Astrocyte of the spinal cord (primary cell): Measurements from ENCODE around the gene OR13C5.

ENCODE experiments used
- DNase-seq: peaks from one replicate; pipeline ENCODE4 v3.0.0; 2011; ENCODE audit warnings: low read depth, low spot score
- H3K4me3 ChIP-seq: 2 replicates; pipeline ENCODE4 v1.5.1; 2011; ENCODE audit warnings: low read depth, mild to moderate bottlenecking, low read length, moderate library complexity
- in situ Hi-C: cut with HindIII; loops from 2 replicates; pipeline ENCODE4 v1.10.0; 2017; ENCODE audit warnings: low sequenced_read_pairs
- TF ChIP-seq, protein P1 (sequence below): IDR thresholded peaks from 2 replicates; pipeline ENCODE4 v1.5.1; 2012; ENCODE audit warnings: low read depth, mild to moderate bottlenecking, low read length, inconsistent platforms

Gene OR13C5

DNA sequence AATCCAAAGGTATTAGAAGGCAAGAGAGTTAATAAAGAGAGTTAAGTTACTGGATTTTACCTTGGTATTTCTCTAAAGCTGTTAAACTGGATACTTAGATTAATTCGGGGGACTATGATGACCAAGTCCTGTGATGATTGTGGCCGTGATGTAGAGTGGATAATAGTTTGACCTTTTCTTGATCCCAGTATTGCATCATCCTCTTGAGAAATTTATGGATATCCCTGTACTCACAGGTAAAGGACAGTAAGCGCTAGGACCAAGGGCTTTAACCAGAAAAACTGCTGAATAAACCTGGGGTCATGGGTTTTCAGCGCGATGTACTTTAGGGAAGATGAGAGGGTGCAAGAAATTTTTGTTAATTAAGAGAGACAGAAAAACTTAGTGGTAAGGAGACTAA is 21.9 kb downstream of the OR13C5 start:
- TF ChIP-seq, protein P1, sequence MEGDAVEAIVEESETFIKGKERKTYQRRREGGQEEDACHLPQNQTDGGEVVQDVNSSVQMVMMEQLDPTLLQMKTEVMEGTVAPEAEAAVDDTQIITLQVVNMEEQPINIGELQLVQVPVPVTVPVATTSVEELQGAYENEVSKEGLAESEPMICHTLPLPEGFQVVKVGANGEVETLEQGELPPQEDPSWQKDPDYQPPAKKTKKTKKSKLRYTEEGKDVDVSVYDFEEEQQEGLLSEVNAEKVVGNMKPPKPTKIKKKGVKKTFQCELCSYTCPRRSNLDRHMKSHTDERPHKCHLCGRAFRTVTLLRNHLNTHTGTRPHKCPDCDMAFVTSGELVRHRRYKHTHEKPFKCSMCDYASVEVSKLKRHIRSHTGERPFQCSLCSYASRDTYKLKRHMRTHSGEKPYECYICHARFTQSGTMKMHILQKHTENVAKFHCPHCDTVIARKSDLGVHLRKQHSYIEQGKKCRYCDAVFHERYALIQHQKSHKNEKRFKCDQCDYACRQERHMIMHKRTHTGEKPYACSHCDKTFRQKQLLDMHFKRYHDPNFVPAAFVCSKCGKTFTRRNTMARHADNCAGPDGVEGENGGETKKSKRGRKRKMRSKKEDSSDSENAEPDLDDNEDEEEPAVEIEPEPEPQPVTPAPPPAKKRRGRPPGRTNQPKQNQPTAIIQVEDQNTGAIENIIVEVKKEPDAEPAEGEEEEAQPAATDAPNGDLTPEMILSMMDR: no peak

DNA sequence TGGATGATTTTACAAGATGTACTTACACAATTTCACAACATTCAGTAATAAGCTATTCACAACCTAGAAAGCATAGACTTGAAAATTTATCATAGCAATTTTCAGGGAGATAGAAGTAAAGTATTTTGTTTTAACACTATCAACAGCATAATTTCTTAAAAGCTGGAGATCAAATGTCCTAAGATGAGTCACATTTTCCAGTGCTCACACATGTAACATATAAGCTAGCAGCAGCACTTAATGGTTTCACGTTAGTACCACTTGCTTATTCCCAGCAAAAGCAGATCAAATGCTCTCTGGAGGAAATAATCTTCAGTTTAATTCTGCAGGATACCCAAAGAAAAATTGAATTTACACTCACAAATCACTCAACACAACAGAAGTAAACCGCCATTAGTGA is 23.8 kb downstream of the OR13C5 start:
- H3K4me3 ChIP-seq: no peak overlapping the region
- in situ Hi-C loops: no loop called here
- no peak for DNase-seq
- TF ChIP-seq, protein P1: no peak

More for the DNA sequence above, 21.9 kb downstream of the OR13C5 start:
- H3K4me3 ChIP-seq: no peak overlapping the region
- no peak for DNase-seq
- in situ Hi-C loops: no loop called here

DNA sequence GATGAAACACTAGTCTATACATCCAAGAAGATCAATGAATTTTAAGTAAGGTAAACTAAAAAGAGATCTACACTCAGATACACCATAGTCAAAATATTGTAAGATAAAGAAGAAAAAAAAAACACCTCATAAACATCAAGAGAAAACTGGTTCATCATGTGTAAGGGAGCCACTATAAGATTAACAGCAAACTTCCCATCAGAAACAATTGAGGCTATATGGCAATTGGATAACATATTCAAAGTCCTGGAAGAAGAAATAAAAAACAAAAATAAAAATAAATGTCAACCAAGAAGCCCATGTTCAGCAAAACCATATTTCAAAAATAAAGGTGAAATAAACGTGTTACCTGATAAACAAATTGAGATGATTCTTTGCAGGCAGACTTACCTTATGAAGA is 26.6 kb downstream of the OR13C5 start:
- DNase-seq: no peak
- TF ChIP-seq, protein P1: no peak
- in situ Hi-C loops: no loop called here
- no peak overlapping the region for H3K4me3 ChIP-seq

DNA sequence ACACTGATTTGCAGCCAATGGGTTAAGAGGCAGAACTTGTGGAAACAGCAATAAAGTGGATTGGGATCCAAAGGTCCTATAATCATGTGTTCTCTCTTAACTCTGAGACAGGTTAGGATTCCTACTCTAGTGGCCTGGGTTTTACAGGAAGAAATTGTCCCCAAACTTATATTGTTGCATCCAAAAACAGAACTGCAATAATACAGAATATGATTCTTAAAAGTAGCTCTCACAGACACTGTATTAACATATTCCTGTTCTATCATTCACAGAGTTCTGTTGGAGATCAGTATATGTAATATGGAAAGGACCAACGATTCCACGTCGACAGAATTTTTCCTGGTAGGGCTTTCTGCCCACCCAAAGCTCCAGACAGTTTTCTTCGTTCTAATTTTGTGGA is 30.3 kb downstream of the OR13C5 start, which contains the start of gene OR13C8:
OR13C8 (plus strand) TSS at position 301 of the 400 bp plus-strand sequence; CDS start at position 301, 0 bp downstream.
- in situ Hi-C loops: no loop called here
- TF ChIP-seq, protein P1: no peak
- no peak within 1 kb of the TSS for H3K4me3 ChIP-seq
- DNase-seq: no peak

DNA sequence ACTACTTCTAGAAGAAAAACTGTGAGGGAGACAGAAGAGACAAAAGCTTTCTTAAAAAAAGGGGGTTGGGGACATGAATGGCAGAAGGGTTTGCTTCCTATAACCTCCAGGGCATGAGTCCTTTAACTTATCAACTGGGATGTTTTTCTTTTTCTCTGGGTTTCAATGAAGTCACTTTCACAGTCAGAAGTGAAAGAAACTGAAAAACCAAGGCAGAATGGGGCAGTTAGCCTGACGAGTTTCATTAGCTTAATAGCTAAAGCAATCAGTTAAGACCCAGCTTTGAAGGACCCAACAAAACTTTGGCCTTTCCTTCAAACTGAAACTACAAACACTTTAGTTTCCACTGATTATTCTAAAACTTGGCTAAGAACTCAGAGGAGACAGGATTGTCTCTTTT is 34.9 kb downstream of the OR13C5 start:
- H3K4me3 ChIP-seq: no peak overlapping the region
- in situ Hi-C loops: no loop called here
- TF ChIP-seq, protein P1: no peak
- DNase-seq: no peak

DNA sequence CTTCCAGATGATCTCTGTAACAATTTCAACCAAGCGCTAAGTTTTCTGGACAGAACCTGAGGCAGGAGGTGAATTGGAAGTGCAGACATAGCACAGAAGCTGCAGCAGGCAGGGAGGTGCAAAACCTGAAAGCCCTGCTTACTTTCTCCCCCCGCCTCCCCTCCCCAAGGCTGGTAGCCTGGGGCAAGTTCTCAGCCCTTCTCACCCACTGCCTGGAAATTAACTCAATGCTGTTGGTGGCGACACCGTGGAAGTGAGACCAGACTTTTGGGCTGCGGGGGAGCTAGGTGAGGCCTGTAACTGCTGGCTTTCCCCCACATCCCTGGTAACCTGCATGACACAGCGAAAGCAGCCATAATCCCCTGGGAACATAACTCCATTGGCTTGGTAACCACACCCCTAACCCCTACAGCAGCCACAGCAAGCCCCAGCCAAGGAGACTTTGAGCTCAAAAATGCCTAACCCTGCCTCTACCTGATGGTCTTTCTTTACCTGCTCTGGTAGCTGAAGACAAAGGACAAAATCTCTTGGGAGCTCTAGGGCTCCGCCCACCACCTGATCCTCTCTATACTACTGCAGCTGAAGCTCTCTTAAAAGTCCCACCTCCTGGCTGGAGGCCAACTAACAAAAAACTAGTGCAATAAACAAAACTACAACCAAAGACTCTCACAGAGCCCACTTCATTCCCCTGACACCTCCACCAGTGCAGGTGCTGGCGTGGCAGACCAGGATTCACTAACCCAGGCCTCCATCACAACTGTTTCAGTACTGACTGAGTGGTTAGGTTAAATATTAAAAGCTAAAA is 42.2 kb downstream of the OR13C5 start:
- TF ChIP-seq, protein P1: no peak
- no peak for DNase-seq
- no peak overlapping the region for H3K4me3 ChIP-seq
- in situ Hi-C loops: no loop called here
